Right cardiac atrium (tissue), 5 donors: Measurements from ENCODE around the gene KCNK18. TPM values are rescaled to one million over a fixed set of nuclear protein-coding genes. Genes with fewer than 3 reads are reported as not detected.
A peak's percentile ranks its signal among the peaks of the same experiment; 100 is the strongest.

Experiments used
- ATAC-seq, 2 donors: fragments of 200-7000 bp; cut with Tn5 transposase; one replicate each; pipeline versions ENCODE4 v1.8.0 to v1.9.1; 2020; ENCODE audit warnings: moderate library complexity in 2 of 2, mild to moderate bottlenecking in 1 of 2
- DNase-seq, 3 donors: peaks; one replicate each; pipeline ENCODE4 v3.0.0-alpha.2; 2020
- H3K27ac ChIP-seq: one replicate; pipeline ENCODE4 v1.5.1; 2013; ENCODE audit warnings: mild to moderate bottlenecking, low read length, control low read depth, moderate library complexity
- H3K27me3 ChIP-seq: one replicate; pipeline ENCODE4 v1.6.1; 2013; ENCODE audit not compliant: control insufficient read depth, insufficient read depth
- H3K4me1 ChIP-seq: one replicate; pipeline ENCODE4 v1.6.1; 2013; ENCODE audit warnings: low read length; ENCODE audit not compliant: control insufficient read depth, insufficient read depth
- H3K4me3 ChIP-seq: one replicate; pipeline ENCODE4 v1.5.1; 2013; ENCODE audit warnings: low read length, control low read depth
- H3K9me3 ChIP-seq: one replicate; pipeline ENCODE4 v1.6.1; 2013; ENCODE audit warnings: low read length; ENCODE audit not compliant: control insufficient read depth
- WGBS: extraction: QIAGEN DNeasy Blood & Tissue Kit; methylation state at CpG from one replicate; pipeline ENCODE4 v1.1.7; 2013; 5-methylcytosine and 5-hydroxymethylcytosine counted together
- intact Hi-C, 4 donors: fragments of 100-400 bp; cut with DNase I; formaldehyde crosslinking; loops; one replicate each; pipeline versions ENCODE4 v1.11.0 to v1.14.0; 2022 to 2023
- long read RNA-seq, 4 donors: library from polyadenylated mRNA; unstranded; transcript quantifications; one replicate each; pipeline ENCODE4 v2.0.0, GENCODE V29; 2020 to 2021
- polyA plus RNA-seq: library from polyadenylated mRNA; stranded (reverse); fragments of 200-250 nt; gene quantifications from one replicate; pipeline ENCODE4 v1.2.3, GENCODE V29; 2013
- total RNA-seq, 4 donors: library from RNA; stranded (reverse); fragmentation: NEBNext Ultra II Directional; extraction: Animal tissue kit (Norgen Biotek cat#: 25700); gene quantifications; one replicate each; pipeline ENCODE4 v1.2.1, GENCODE V29; 2021
- donor health status: healthy with polysubstance abuse.
- donor health status: DM: no; HTN: yes; CAD: no.
- donor health status: DM: no; HTN: no; CAD: no.
- donor health status: DM: no; HTN: yes; CAD: no; lungs with severe emphysema.
- donor health status: DM: yes; HTN: yes; CAD: no.

KCNK18 gene
- total RNA-seq: not detected
- polyA plus RNA-seq: not detected
- long read RNA-seq, donor 1: 0 reads
- long read RNA-seq, donor 2: 0 reads
- long read RNA-seq, donor 3: 0 reads
- long read RNA-seq, donor 4: 0 reads

DNA sequence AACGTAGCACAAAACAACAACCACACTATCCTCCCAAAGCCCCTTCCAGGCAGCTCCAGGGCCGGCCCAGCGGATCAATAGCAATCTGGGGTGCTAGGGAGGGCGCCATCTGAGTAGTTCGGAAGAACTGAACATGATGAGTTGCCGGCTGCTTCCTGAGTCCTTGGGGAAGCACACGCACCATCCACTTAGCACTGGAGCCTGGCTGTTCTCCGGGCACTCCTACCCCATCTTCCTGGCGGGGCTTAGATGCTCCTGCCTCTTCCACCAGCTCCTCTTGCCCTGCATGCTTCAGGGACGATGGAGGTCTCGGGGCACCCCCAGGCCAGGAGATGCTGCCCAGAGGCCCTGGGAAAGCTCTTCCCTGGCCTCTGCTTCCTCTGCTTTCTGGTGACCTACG lies at the start of gene KCNK18:
Gene KCNK18, plus strand, starts transcription at position 301 of the 400 bp plus-strand sequence. Its CDS starts 0 bp downstream, at position 301.
- Histone ChIP-seq H3K4me1 (no peaks in the 10 kb centered on the region), H3K27me3 (peaks cover 4% of the 10 kb centered on the region), H3K9me3 (no peaks in the 10 kb centered on the region), H3K27ac (no peak within 1 kb of the TSS), H3K4me3 (no peak within 1 kb of the TSS)
- intact Hi-C loops: no loop called here
- ATAC-seq: no peak
- DNase-seq: no peak
- 81% methylated on average over 12 of the region's 12 CpGs for WGBS

DNA sequence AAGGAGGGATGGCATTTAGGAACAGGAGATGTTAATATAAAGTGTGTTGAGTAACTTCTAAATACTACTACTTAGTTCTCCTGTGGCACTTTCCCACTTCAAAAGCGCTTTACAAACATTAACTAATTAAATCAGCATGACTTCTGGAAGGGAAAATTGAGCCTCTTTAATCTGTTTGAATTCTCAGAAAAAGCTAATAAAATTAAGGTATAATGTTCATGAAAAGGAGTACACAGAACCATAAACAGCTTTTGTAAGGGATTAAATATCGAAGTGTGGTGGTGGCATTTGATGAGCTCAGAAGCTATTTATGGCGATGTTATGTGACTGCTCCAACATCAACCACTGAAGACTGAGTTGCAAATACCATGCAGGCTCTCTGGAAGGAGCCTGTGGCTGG lies 49.0 kb upstream of the KCNK18 start:
- intact Hi-C loops: no loop called here

DNA sequence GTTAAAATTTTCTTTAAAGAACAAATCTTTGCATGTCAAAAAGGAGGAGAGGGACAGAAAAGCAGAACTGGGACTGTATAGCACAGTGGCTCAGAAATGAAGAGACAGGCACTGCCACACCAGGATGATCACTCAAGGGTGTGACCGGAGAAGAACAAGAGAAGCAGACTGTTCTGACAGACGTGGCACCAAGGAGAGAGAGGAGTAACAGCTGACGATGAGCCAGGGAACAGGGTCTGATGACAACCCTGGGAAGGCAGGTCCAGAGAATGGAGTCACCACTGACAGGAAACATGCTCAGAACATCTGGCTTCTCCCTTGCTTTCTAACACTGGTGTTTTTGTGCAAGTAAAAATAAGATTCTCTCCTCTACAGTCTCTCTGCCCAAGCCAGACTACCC lies 44.6 kb upstream of the KCNK18 start:
- ATAC-seq: no peak
- peaks cover 6% of the 10 kb centered on the region for H3K27me3 ChIP-seq
- 24% methylated on average over 3 of the region's 3 CpGs for WGBS

More for the DNA sequence above, 49.0 kb upstream of the KCNK18 start:
- Histone ChIP-seq H3K27me3 (peaks cover 3% of the 10 kb centered on the region), H3K9me3 (no peaks in the 10 kb centered on the region), H3K4me3 (no peak overlapping the region), H3K27ac (no peak overlapping the region), H3K4me1 (no peaks in the 10 kb centered on the region)
- ATAC-seq (no peak), DNase-seq (no peak)
- WGBS: 79% methylated on average over 3 of the region's 3 CpGs

DNA sequence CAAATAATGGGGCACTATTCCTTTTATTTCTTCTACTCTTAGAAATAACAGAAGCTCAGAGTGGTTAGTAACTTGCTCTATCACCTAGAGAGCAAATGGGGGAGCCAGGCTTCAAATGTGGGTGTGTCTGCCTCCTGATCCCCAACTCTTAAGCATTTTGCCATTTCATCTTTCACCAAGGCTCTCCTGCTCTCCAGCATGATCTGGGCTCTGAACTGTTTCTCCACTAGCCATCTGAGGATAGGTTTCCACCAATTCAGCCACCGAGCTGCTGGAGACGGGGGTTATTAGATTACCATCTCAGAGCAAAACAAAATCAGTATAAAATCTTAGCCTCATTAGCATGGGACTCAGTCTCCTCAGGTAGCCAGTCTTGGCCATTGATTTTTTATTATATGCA lies 39.0 kb upstream of the KCNK18 start:
- no peak overlapping the region for H3K27ac ChIP-seq
- H3K4me1 ChIP-seq: no peaks in the 10 kb centered on the region
- H3K27me3 ChIP-seq: peaks cover 11% of the 10 kb centered on the region
- H3K9me3 ChIP-seq: no peaks in the 10 kb centered on the region
- intact Hi-C loops: no loop called here
- no peak for ATAC-seq
- 8% methylated on average over 2 of the region's 2 CpGs for WGBS
- H3K4me3 ChIP-seq: no peak overlapping the region
- DNase-seq: no peak

More for the DNA sequence above, 44.6 kb upstream of the KCNK18 start:
- Histone ChIP-seq H3K9me3 (no peaks in the 10 kb centered on the region), H3K4me3 (no peak overlapping the region), H3K27ac (no peak overlapping the region), H3K4me1 (no peaks in the 10 kb centered on the region)
- no peak for DNase-seq
- intact Hi-C loops: no loop called here

DNA sequence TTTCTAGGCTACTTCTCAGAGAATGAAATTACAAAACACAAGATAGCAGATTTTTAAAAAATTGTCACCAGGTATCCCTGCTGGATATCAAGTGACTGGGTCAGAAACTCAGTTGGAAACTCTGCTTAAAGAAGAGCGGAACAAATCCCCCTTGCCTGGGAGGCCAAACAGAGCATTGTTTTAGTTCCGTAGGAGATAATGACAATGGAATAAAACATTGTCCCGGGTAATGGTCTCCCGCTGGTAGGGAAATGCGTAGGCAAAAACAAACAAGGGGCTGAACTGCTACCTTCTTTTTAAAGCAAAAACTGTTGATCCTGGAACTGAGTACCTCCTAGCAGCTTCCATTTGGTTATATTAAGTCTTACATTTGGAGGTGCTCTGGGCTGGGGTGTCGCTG lies 37.9 kb upstream of the KCNK18 start:
- ATAC-seq: no peak
- no peak for DNase-seq
- H3K27ac ChIP-seq: no peak overlapping the region
- intact Hi-C loops: no loop called here
- H3K4me3 ChIP-seq: no peak overlapping the region
- H3K27me3 ChIP-seq: peaks cover 11% of the 10 kb centered on the region
- WGBS: 5% methylated on average over 6 of the region's 6 CpGs
- no peaks in the 10 kb centered on the region for H3K9me3 ChIP-seq
- H3K4me1 ChIP-seq: no peaks in the 10 kb centered on the region

DNA sequence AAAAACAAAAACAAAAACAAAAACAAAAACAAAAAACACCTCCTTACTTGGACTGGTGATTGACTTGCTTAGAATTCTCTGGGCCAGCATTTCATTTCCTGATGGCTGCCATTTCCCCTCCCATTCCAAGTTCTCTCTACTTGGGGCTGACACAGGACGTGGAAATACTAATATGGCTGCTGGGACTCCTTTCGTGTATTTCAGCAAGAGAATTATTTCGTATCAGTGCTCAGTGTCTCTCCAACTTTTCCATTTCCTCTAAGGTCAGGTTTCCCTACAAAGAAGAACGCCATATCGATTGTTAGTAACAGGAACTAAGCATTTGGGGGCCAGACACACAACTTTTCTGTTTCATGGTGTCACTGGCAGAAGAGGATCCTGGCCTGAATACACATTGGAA lies 36.7 kb upstream of the KCNK18 start:
- intact Hi-C loops: loop anchor here in 1 of 4 donors (10.0 kb wide), 1 partner anchor 476 kb away; no protein-coding TSS in a partner anchor
- no peak for ATAC-seq

DNA sequence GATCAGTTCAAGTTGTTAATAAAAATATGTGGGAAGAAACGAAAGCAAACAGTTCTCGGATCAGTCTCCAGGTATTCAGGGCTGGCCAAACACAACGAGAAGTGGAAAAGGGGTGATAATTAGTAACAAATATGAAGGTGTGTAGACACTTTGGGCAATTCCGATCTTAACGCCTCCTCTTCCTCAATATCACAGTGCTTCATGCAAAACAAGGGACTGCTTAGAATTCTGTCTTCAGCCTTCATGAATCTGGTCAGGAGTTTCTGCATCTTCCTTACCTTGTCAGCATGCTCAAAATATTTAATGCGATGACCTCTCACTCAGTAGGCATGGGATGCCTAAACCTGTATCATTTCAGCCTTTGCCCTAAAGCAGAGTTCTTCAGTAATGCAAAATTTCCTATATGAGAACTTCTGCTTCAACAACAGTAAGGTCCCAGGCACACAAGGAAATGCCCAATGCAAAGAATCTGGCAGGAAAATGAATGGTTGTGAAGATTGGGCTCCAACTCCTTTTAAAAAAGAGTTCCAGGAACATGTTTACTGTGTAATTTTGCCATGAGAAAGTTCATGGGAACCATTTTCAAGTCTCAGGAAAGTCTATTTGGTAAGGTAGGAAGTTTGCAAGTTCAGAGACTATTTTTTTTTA lies 35.8 kb upstream of the KCNK18 start:
- Histone ChIP-seq H3K4me1 (no peaks in the 10 kb centered on the region), H3K27ac (no peak overlapping the region), H3K27me3 (peaks cover 7% of the 10 kb centered on the region), H3K9me3 (no peaks in the 10 kb centered on the region), H3K4me3 (no peak overlapping the region)
- DNase-seq (no peak), ATAC-seq (no peak)
- WGBS: 11% methylated on average over 6 of the region's 6 CpGs
- intact Hi-C loops: loop anchor here in 1 of 4 donors (10.0 kb wide), 1 partner anchor 477 kb away; no protein-coding TSS in a partner anchor

More for the DNA sequence above, 36.7 kb upstream of the KCNK18 start:
- no peak overlapping the region for H3K27ac ChIP-seq
- no peaks in the 10 kb centered on the region for H3K9me3 ChIP-seq
- WGBS: 6% methylated on average over 5 of the region's 5 CpGs
- H3K27me3 ChIP-seq: peaks cover 8% of the 10 kb centered on the region
- H3K4me3 ChIP-seq: no peak overlapping the region
- no peaks in the 10 kb centered on the region for H3K4me1 ChIP-seq
- DNase-seq: no peak

DNA sequence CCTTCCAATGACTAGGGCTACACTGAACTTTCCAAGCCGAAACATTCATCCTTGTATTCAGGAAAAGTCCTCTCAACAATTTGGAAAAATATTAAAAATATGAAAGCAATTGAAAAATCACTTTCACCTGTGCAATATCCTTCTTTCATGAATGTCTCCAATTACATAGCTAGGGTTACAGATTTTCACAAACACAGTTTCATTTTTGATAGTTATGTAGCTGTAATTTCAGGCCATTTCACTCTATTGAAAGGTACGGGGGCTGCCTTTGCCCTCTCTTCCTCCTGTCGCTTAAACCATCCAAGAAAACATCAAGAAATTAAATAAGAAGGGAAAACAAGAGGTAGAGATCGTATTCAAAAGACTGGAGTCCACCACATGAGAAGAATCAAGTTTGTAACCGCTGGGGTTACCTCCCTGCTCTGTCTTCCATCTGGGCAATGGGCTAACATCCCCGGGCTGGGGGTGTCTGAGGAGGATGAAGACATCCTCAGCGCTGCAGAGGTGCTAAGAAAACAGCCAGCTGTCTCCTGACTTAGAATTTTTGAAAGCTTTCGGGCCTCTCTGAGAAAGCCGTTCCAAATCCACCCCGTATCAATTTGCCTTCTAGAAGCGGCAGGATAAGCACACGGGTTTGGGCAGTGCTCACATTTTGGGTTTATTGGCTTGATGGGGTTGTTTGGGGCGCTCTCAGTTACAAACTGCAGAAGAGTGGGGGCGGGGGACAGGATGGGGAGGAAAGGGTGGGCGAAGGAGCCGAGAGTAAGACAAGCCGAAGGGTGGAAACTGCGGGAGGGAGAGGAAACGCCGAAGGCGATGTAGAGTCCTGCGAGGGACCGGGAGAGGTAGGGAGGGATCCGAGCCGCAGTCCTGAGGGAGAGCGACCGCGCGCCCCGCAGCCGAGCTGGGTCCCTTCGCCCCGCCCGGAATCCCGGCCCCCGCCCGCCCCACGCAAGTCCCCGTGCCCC lies 34.9 kb upstream of the KCNK18 start:
- H3K9me3 ChIP-seq: no peaks in the 10 kb centered on the region
- H3K27me3 ChIP-seq: peaks cover 5% of the 10 kb centered on the region
- H3K4me1 ChIP-seq: no peaks in the 10 kb centered on the region
- H3K27ac ChIP-seq: no peak overlapping the region
- intact Hi-C loops: loop anchor here in 1 of 4 donors (10.0 kb wide), 1 partner anchor 478 kb away; no protein-coding TSS in a partner anchor
- WGBS: 4% methylated on average over 39 of the region's 39 CpGs
- peak in 1 of 2 donors; percentile 17 for ATAC-seq
- DNase-seq: no peak
- H3K4me3 ChIP-seq: peak overlapping the region; percentile 33

DNA sequence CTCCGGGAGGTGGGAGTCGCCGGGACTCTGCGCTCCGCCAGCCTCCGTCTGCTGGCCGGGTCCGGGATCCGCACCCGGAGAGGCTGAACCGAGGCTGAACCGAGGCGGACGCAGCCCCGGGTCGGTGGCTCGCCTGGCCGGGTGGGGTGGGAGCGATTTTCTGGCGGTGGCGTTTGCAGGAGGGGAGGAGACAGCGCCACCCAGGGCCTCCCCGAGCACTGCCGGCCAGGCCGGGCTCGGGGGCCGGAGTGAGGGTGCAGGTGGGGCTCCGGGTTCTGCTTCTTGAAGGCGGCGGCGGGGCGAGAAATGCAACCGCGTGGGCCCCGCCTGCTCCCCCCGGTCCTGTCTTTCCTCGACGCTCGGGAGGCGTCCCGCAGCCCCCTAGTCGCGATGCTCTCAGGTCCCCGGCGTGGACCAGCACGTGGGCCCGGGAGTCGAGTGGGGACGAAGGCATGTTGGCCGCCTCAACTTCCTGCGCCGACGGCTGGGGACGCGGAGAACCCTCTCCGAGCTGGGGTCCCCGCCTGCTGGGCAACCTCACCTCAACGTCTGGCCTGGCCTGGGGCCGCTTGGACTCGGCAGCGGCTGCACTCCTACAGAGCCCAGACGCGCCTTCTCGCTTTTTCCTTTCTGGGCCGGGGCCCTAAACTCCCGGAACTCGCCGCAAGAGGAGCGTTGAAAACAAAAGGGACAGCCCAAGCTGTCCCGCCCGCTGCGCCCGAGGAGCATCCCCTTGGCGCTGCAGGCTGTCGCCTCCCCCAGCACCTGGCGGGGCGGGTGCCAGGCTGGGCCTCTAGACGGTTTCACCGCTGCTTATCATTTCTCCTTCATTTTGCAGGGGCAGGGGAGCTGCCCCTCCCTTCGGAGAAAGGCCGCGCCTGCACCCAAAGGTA lies 34.0 kb upstream of the KCNK18 start:
- Histone ChIP-seq H3K27ac (no peak overlapping the region), H3K4me1 (no peaks in the 10 kb centered on the region), H3K4me3 (peak overlapping the region; percentile 33), H3K27me3 (peaks cover 5% of the 10 kb centered on the region), H3K9me3 (no peaks in the 10 kb centered on the region)
- peak in 1 of 2 donors; percentile 25 for ATAC-seq
- DNase-seq: no peak
- intact Hi-C loops: loop anchor here in 1 of 4 donors (10.0 kb wide), 1 partner anchor 479 kb away; no protein-coding TSS in a partner anchor
- 2% methylated on average over 82 of the region's 82 CpGs for WGBS

DNA sequence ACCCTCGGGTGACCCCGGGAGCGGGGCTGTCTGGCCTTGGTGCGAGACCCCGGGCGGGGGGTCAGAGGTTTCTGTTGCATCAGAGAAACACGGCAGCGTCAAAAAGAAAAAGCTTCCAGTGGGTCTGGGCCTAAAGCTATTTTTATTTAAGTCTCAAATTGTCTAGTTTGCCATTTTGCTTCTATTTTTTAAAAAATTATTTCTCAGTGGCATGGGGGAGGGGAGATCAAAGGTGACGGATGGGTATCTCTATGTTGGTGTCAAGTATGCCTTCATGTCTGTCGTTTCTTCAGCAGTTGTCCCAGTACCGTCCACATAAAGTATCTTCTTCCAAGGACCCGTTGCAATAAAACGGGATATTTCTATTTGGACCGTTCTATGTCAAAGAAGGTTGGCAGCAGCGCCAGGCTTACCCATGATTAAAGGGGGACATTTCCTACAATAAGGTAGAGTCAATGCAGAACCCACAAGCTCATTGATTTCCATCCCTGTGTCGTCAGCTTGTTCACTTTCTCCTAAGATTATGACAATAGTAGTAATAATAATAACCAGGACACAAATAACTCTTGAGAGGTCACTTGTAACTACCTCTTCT lies 33.2 kb upstream of the KCNK18 start:
- WGBS: 17% methylated on average over 16 of the region's 16 CpGs
- Histone ChIP-seq H3K27me3 (peaks cover 5% of the 10 kb centered on the region), H3K9me3 (no peaks in the 10 kb centered on the region), H3K4me1 (no peaks in the 10 kb centered on the region), H3K27ac (no peak overlapping the region), H3K4me3 (no peak overlapping the region)
- DNase-seq (no peak), ATAC-seq (no peak)
- intact Hi-C loops: loop anchor here in 1 of 4 donors (10.0 kb wide), 1 partner anchor 479 kb away; no protein-coding TSS in a partner anchor
